DOHH2 (cell line): ENCODE data around the gene SCD5.

Experiments used
- CTCF ChIP-seq: fragments of 200-600 bp; sonication (generic); IDR thresholded peaks from one replicate; pipeline ENCODE4 v1.5.1; 2014; ENCODE audit warnings: antibody characterized with exemption, mild to moderate bottlenecking, low read depth, low read length; ENCODE audit not compliant: poor library complexity, severe bottlenecking
- EZH2phosphoT487 ChIP-seq: fragments of 200-600 bp; sonication (generic); IDR thresholded peaks from 2 replicates; pipeline ENCODE4 v1.6.1; 2017; ENCODE audit warnings: borderline replicate concordance, mild to moderate bottlenecking, antibody characterized with exemption, low read length, moderate library complexity, mixed read lengths

GRCh38 chr4:82614838-82615449 is 183.7 kb downstream of the SCD5 start:
- TF ChIP-seq CTCF (no peak), EZH2phosphoT487 (no peak)
